ENCODE results near the gene GNAO1.

GNAO1 gene

GRCh38 chr16:56317998-56318826 is 126.9 kb downstream of the GNAO1 start:
- TF ChIP-seq ZNF70 (CRISPR knock-in tag; IDR thresholded peaks at IDR 0.05) (no peak), ZFP3 (CRISPR knock-in tag; IDR thresholded peaks at IDR 0.05) (no peak), SNAI2 (CRISPR knock-in tag; IDR thresholded peaks at IDR 0.05) (no peak), CSDC2 (CRISPR knock-in tag; IDR thresholded peaks at IDR 0.05) (no peak), CSRNP3 (CRISPR knock-in tag; IDR thresholded peaks at IDR 0.05) (no peak), ISL1 (CRISPR knock-in tag; IDR thresholded peaks at IDR 0.05) (no peak), PPARA (CRISPR knock-in tag; IDR thresholded peaks at IDR 0.05; ENCODE audit: borderline replicate concordance) (no peak), ZFP30 (CRISPR knock-in tag; IDR thresholded peaks at IDR 0.05) (no peak), TCF4 (CRISPR knock-in tag; IDR thresholded peaks at IDR 0.05; ENCODE audit: borderline replicate concordance) (no peak), BACH2 (CRISPR knock-in tag; IDR thresholded peaks at IDR 0.05; ENCODE audit: borderline replicate concordance) (no peak), TOX (CRISPR knock-in tag; IDR thresholded peaks at IDR 0.05; ENCODE audit: borderline replicate concordance) (no peak), ZNF8 (CRISPR knock-in tag; IDR thresholded peaks at IDR 0.05) (no peak), GLIS3 (CRISPR knock-in tag; IDR thresholded peaks at IDR 0.05) (no peak)
- TF ChIP-seq, protein P1, sequence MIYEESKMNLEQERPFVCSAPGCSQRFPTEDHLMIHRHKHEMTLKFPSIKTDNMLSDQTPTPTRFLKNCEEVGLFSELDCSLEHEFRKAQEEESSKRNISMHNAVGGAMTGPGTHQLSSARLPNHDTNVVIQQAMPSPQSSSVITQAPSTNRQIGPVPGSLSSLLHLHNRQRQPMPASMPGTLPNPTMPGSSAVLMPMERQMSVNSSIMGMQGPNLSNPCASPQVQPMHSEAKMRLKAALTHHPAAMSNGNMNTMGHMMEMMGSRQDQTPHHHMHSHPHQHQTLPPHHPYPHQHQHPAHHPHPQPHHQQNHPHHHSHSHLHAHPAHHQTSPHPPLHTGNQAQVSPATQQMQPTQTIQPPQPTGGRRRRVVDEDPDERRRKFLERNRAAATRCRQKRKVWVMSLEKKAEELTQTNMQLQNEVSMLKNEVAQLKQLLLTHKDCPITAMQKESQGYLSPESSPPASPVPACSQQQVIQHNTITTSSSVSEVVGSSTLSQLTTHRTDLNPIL (CRISPR knock-in tag; IDR thresholded peaks at IDR 0.05; ENCODE audit: low read depth), result no peak
- TF ChIP-seq, protein P2, sequence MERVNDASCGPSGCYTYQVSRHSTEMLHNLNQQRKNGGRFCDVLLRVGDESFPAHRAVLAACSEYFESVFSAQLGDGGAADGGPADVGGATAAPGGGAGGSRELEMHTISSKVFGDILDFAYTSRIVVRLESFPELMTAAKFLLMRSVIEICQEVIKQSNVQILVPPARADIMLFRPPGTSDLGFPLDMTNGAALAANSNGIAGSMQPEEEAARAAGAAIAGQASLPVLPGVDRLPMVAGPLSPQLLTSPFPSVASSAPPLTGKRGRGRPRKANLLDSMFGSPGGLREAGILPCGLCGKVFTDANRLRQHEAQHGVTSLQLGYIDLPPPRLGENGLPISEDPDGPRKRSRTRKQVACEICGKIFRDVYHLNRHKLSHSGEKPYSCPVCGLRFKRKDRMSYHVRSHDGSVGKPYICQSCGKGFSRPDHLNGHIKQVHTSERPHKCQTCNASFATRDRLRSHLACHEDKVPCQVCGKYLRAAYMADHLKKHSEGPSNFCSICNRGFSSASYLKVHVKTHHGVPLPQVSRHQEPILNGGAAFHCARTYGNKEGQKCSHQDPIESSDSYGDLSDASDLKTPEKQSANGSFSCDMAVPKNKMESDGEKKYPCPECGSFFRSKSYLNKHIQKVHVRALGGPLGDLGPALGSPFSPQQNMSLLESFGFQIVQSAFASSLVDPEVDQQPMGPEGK (CRISPR knock-in tag; IDR thresholded peaks at IDR 0.05; ENCODE audit: borderline replicate concordance), result no peak
- peak; percentile 99 for ATAC-seq

- TF ChIP-seq SNAI2 (CRISPR knock-in tag; IDR thresholded peaks at IDR 0.05), result no peak
- TF ChIP-seq ZNF565 (CRISPR knock-in tag; conservative IDR thresholded peaks at IDR 0.05; ENCODE audit: low read depth), result no peak
- no peak for TF ChIP-seq ZFP3 (CRISPR knock-in tag; IDR thresholded peaks at IDR 0.05)
- TF ChIP-seq ZFP30 (CRISPR knock-in tag; IDR thresholded peaks at IDR 0.05), result no peak
- TF ChIP-seq TCF4 (CRISPR knock-in tag; IDR thresholded peaks at IDR 0.05; ENCODE audit: borderline replicate concordance), result no peak
- TF ChIP-seq, protein P3, sequence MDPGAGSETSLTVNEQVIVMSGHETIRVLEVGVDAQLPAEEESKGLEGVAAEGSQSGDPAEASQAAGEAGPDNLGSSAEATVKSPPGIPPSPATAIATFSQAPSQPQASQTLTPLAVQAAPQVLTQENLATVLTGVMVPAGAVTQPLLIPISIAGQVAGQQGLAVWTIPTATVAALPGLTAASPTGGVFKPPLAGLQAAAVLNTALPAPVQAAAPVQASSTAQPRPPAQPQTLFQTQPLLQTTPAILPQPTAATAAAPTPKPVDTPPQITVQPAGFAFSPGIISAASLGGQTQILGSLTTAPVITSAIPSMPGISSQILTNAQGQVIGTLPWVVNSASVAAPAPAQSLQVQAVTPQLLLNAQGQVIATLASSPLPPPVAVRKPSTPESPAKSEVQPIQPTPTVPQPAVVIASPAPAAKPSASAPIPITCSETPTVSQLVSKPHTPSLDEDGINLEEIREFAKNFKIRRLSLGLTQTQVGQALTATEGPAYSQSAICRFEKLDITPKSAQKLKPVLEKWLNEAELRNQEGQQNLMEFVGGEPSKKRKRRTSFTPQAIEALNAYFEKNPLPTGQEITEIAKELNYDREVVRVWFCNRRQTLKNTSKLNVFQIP (CRISPR knock-in tag; IDR thresholded peaks at IDR 0.05; ENCODE audit: borderline replicate concordance, low read depth), result no peak
- TF ChIP-seq BACH2 (CRISPR knock-in tag; IDR thresholded peaks at IDR 0.05; ENCODE audit: borderline replicate concordance), result no peak
- TF ChIP-seq, protein P4, sequence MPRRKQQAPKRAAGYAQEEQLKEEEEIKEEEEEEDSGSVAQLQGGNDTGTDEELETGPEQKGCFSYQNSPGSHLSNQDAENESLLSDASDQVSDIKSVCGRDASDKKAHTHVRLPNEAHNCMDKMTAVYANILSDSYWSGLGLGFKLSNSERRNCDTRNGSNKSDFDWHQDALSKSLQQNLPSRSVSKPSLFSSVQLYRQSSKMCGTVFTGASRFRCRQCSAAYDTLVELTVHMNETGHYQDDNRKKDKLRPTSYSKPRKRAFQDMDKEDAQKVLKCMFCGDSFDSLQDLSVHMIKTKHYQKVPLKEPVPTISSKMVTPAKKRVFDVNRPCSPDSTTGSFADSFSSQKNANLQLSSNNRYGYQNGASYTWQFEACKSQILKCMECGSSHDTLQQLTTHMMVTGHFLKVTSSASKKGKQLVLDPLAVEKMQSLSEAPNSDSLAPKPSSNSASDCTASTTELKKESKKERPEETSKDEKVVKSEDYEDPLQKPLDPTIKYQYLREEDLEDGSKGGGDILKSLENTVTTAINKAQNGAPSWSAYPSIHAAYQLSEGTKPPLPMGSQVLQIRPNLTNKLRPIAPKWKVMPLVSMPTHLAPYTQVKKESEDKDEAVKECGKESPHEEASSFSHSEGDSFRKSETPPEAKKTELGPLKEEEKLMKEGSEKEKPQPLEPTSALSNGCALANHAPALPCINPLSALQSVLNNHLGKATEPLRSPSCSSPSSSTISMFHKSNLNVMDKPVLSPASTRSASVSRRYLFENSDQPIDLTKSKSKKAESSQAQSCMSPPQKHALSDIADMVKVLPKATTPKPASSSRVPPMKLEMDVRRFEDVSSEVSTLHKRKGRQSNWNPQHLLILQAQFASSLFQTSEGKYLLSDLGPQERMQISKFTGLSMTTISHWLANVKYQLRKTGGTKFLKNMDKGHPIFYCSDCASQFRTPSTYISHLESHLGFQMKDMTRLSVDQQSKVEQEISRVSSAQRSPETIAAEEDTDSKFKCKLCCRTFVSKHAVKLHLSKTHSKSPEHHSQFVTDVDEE (CRISPR knock-in tag; IDR thresholded peaks at IDR 0.05), result no peak
- no peak for TF ChIP-seq OSR1 (CRISPR knock-in tag; IDR thresholded peaks at IDR 0.05)
- no peak for TF ChIP-seq ISL1 (CRISPR knock-in tag; IDR thresholded peaks at IDR 0.05)
- TF ChIP-seq, protein P2 (CRISPR knock-in tag; IDR thresholded peaks at IDR 0.05; ENCODE audit: borderline replicate concordance), result no peak
- no peak for TF ChIP-seq ARNTL (CRISPR knock-in tag; IDR thresholded peaks at IDR 0.05; ENCODE audit: borderline replicate concordance, low read depth)
- no peak for TF ChIP-seq ZNF8 (CRISPR knock-in tag; IDR thresholded peaks at IDR 0.05)
- ATAC-seq, result no peak
Observed at GRCh38 chr16:56318827-56319140, 127.5 kb downstream of the GNAO1 start.
